HG02610 (cell line): ENCODE results near the gene LPAR4.
A peak's percentile ranks its signal among the peaks of the same experiment; 100 is the strongest.
"Not testable (repeated sequence)": the region's sequence is repeated elsewhere in the genome, so short reads cannot be mapped to it uniquely, and the experiment has no call there.

ENCODE experiments used
- ATAC-seq: cut with Tn5 transposase; IDR thresholded peaks from one replicate; pipeline ENCODE4 v1.9.1; 2021; ENCODE audit warnings: mild to moderate bottlenecking, moderate library complexity; ENCODE audit not compliant: unreplicated experiment

Gene LPAR4, protein sequence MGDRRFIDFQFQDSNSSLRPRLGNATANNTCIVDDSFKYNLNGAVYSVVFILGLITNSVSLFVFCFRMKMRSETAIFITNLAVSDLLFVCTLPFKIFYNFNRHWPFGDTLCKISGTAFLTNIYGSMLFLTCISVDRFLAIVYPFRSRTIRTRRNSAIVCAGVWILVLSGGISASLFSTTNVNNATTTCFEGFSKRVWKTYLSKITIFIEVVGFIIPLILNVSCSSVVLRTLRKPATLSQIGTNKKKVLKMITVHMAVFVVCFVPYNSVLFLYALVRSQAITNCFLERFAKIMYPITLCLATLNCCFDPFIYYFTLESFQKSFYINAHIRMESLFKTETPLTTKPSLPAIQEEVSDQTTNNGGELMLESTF

DNA sequence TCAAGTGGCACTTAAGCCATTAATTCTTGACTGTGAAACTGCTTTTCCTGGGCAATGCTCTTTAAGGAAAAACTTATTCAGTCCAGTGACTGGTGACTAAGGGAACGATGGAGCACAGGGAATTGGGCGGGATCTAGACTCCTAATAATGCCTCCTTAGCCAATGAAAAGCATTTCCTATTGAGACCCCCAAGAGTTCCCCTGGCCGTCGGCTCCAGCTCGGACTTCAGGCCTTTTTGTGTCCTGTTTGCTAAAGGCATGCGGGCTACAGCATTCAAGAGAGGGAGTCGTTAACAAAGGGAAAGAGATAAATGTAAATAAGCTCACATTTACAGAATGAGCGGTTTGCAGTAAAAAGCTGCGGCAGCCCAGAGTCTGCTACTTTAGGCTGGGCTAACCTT, at the start of gene LPAR4:
Gene LPAR4, plus strand, starts transcription at position 232 of the 400 bp plus-strand sequence. CDS start 7,150 bp downstream, outside the sequence.
- no peak for ATAC-seq

DNA sequence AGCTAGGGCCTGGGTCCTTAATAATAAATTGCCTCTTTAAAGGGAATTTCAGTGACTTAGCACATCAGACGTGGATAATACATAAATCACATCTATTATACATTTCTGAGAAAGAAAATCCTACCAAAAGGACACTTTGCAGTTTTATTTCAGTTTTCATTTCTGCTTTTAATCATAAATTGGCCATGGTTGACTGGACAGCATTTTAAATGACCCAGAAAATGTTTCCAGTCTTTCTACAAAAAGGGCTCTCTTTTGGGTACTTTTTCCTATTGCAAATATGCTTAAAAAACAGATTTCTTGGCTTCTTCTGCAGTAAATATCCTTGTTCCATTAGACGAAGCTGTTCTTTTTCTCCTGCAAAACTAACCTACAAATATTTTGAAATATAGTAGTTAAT, 41.4 kb upstream of the LPAR4 start:
- ATAC-seq: no peak

DNA sequence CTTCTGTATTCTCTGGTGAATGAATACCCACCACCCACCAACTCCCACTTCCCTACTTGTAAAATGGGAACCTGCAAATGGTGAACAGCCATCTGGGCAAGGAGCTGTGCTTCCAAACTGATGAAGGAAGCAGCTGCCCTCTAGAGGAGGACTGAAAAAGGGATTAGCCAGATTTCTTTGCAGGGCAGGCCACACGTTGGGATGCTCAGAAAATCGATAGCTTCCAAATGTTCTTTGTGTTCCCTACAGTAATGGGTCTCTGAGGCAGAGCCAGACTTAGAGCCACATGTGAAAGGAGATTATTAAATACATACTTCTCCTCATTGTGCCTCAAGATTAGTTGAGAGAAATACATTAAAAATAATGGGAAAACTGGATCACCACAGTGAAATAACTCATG, 39.3 kb upstream of the LPAR4 start:
- no peak for ATAC-seq

DNA sequence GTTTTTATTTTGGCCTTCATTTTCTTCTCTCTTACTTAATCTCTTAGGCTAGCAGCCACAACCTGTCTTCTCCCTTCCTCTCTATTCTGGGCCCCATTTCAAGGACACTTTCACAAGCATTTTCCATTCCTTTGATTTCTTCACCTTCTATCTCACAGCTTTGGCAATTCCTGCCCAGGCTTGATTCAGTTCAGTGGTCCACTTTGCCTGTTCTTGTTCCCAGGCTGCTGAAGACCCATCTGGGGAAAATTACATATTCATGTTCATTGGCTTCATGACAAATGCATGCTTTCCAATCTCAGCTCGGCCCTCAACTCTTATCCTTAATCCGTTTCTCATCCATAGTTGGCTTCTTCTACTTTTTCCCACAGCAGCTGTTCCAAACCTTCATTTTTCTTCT, 38.7 kb upstream of the LPAR4 start:
- ATAC-seq: no peak

DNA sequence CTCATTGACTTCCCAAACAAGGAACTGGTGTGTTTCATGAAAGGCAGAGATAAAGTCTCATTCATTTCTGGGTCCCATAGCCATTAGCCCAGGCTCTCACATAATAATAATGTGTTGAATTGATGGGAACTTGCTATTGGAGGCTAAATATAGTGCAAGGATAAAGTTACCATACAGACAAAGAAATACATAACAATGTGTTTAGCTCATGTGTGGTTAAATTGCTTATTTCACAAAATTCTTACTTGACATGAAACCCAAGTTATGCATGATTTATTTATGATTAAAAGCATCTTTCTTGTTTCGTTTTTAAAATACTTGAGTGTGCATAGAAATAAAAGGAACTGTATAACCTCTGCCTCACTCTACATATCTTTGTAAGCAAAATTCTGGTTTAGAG, 37.3 kb upstream of the LPAR4 start:
- ATAC-seq: no peak

DNA sequence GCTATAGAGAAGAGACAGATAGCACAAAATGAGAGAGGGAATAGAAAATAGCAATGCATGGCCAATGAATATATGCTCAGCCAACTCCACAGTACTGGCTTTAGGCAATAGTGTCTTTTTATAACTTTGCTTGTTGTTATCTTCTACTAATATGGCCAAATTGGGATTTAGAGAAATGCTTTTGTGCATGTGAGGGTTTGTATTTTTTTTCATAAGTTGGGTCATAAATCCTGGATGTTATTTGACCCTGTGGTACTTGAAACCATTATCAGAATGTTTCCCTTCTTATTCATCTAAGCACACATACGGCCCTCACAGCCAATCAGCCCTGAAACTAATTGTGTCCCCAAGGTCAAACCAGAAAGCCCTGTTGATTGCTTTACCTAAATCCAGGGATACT, 35.2 kb upstream of the LPAR4 start:
- ATAC-seq: no peak

DNA sequence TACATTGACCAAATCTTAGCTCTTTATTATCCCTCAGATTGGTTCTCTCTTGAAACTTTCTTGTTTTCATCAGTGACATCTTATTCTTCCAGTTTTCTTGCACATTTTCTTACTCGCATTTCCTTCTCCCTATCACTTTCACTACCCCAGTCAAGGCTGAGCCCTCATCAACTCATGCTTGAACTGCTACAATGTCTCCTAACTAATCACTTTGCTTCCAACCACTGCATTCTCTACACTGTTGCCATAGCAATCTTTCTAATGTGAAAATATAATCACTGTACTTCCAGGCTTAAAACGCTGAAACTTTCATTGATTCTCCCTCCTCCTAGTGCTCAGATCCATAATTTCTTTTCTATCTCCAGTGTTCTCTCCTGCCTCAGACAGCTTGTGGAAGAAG, 22.2 kb upstream of the LPAR4 start:
- no peak for ATAC-seq

DNA sequence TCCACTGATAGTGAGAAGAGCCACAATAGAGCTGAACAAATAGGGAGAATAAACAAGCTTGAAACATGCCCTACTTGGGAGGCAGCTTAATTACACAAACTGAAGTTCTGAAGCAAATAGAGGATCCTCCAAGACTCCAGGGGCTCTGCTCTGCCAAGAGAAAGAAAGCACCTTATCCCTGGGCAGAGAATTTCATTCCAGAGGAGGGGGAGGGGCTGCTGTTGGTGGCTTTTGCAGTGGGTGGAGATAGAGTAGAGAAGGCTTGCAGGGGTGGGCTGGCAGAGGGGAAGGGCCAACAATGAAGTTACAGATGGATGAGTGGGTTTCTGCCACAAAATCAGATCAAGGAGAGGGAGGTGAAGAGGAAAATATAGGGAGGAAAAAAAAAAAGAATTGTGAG, 1.0 kb upstream of the LPAR4 start:
- no peak for ATAC-seq

DNA sequence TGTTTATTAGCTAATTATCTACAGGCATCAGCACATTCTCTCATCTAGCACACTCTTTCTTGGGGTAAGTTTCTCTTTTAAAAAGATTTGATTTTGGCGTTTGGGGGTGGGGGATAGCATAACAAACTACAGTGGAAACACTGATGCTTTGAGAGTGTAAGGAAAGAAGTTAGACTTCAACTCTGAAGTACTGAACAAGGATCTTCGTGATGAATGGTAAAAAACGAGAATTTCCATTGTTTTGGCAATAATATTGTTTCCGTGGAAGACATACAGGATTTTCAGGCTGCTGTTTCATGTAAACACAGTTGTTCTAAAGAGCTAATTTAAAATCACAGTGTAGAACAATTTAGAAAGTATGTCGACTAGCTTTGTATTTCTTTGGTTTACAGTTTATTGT, 451 bp downstream of the LPAR4 start:
- ATAC-seq: no peak

DNA sequence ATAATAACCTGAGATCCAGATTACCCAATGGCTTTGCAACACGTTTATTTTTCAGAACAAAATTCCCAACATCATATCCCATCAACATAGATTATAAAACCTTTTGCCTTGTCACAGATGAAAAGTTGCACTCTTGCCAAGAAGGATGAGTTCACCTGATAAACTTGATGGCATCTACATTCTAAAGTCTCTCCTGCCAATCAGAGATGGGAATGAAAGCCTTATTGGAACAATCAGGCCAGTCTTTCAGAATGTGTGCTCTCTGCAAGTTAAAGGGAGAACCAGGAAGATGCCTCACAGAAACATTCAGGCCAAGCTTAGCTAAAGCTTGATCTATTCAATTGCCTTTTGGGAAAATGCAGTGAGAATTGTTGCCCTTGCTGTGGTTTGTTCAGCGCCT, 1.3 kb downstream of the LPAR4 start:
- ATAC-seq: no peak

DNA sequence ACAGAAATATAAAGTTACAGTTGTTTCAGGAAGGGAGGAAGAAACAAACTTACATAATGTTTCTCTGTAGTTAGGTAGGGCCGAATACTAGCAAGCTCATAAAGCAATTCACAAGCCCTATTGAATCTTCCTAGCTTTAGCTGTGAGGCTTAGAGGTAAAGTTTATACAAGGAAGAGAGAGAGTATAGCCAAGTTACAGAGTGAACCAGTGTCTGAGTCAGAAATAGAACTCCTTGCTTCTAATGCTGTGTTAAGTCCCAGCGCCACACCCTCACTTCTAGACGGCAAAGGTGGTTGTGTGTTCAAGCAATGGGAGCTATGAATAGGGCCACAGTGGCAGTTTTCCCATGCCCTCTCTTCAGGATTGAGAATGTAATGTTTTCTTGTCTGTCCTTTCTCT, 6.1 kb downstream of the LPAR4 start:
- ATAC-seq: no peak

DNA sequence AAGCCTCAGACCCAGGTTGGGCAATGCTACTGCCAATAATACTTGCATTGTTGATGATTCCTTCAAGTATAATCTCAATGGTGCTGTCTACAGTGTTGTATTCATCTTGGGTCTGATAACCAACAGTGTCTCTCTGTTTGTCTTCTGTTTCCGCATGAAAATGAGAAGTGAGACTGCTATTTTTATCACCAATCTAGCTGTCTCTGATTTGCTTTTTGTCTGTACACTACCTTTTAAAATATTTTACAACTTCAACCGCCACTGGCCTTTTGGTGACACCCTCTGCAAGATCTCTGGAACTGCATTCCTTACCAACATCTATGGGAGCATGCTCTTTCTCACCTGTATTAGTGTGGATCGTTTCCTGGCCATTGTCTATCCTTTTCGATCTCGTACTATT, 7.4 kb downstream of the LPAR4 start:
- ATAC-seq: peak; percentile 96

DNA sequence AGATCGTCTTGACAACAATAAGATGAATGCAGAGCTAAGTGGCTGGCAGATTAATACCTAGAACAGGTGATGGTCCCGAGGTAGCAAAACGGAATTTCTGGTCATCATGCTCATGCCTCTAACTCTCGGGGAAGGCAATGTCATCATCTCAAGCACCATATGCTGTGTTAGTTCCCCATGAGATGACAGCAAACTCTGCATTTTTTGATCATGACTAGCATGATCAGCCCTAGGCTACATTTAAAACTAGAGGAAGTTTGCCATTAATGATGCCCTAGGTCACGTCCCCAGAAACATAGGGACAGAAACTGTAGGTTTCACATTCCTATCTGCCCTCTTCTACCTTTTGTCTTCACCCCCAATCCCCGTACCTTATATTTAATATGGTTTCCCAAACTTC, 11.6 kb downstream of the LPAR4 start:
- no peak for ATAC-seq

DNA sequence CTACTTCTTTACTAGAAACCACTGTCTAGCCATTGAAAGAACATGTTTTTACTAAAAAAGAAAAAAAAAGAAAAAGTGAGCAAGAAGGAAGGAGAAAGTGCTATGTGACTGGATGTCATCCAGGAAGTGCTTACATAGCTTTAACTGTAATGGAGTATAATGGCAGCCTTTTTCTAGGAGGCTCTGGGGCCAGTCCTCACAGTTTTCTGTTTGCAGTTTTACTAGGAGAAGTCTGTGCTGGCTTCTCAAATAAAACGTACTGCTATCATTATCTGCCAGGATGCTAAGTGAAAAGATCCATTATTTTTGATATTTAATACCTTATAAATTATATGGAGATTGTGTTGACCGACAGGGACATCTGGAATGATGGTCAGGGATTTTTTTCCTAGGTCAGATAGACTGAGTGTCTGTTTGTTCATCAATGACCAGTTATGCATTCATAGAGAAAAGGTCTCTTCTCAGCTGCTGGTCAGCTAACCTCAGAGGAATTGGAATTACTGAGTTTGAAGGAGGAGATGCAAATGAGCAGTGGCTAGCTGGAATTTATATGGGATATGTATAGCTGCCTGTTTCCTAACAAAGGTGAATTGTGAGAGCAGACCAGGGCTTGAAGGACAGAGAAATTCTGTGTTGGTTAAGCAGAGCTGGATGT, 21.7 kb downstream of the LPAR4 start:
- ATAC-seq: no peak

DNA sequence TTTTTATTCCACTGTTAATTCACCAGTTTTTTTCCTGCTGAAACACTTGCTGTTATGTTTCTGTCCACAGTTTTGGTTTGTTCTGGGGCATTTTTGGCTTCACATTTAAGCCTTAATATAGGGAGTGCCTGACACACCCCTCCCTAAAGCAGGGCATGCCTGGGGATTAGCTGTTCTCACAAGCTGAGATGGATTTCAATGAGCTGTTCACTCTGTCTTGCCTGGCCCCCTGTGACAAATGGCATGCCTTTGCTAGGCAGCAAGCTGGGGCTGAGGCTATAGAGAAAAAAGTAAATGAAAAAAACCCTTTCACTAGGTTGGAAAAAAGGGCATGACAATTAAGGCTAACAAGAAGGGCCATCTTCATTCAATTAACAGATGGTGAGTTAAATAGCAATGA, 22.4 kb downstream of the LPAR4 start:
- no peak for ATAC-seq

DNA sequence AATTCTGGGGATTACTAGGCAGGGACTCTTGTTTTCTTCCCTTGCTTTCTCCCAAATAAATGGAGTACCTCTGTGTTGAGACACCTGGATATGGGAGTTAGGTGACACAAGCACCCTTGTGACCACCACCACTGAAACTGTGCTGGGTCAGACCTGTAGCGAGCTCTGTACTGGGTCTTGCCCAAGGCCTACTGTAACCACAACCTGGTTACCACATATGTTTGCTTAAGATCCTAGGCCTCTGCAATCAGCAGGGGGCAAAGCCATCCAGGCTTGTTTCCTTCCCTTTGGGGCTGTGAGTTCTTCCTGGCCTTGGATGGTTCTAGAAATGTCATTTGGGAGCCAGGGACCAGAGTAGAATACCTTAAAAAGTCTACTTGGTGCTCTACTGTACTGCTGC, 49.4 kb downstream of the LPAR4 start:
- no peak for ATAC-seq

DNA sequence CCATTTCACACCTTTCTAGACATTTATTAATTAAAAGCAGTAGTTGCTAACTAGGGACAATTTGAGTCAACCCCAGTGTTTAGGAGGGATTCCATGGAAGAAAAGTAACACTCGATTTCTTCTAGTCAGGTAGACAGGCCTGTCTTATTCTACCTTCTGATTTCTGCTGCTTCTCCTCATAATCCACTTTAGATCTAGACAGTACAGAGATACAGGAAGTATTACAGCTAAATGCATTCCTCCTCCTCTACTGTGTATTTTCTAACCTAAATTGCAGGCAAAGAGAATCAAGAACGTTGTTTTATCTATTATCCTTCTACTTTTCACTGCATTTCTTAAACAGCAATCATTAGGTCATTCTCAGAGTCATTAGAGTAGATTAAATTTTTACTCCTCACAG, 52.6 kb downstream of the LPAR4 start:
- no peak for ATAC-seq

DNA sequence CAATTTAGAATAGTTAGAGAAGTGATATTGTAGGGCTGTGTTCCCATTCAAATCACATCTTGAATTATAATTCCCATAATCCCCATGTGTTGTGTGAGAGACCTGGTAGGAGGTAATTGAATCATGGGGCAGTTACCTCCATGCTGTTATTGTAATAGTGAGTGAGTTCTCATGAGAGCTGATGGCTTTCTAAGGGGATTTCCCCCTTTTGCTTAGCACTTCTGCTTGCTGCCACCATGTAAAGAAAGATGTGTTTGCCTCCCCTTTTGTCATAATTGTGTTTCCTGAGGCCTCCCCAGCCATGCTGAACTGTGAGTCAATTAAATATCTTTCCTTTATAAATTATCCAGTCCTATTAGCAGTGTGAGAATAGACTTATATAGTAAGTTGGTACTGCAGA, 53.2 kb downstream of the LPAR4 start:
- no peak for ATAC-seq

DNA sequence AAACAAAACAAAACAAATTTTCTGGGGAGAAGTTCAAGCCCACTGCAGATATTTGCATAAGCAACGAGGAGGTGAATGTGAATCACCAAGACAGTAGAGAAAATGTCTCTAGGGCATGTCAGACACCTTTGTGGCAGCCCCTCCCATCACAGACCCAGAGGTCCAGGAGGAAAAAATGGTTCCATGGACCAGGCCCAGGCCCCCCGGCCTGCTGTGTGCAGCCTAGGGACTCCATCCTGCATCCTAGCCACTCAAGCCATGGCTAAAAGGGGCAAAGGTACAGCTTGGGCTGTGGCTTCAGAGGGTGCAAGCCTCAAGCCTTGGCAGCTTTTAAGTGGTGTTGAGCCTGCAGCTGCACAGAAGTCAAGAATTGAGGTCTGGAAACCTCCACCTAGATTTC, 54.0 kb downstream of the LPAR4 start:
- no peak for ATAC-seq

DNA sequence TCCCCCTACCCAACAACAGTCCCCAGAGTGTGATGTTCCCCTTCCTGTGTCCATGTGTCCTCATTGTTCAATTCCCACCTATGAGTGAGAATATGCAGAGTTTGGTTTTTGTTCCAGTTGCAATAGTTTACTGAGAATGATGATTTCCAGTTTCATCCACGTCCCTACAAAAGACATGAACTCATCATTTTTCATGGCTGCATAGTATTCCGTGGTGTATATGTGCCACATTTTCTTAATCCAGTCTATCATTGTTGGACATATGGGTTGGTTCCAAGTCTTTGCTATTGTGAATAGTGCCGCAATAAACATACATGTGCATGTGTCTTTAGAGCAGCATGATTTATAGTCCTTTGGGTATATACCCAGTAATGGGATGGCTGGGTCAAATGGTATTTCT, 55.0 kb downstream of the LPAR4 start:
- not testable (repeated sequence) for ATAC-seq
